Lung (tissue), 12 donors: Measurements from ENCODE around the gene ZBTB49. TPM values are rescaled to one million over a fixed set of nuclear protein-coding genes. Genes with fewer than 3 reads are reported as not detected.

ENCODE experiments used
- ATAC-seq: fragments of 200-7000 bp; cut with Tn5 transposase; one replicate; pipeline ENCODE4 v1.9.1; 2020; ENCODE audit warnings: moderate number of reproducible peaks; ENCODE audit not compliant: insufficient read depth, low FRiP score
- DNase-seq, 3 donors: peaks; one replicate each; pipeline ENCODE4 v3.0.0-alpha.2; 2013 to 2017
- H3K27ac ChIP-seq, 2 donors: one replicate each; pipeline ENCODE4 v1.5.1; 2013; ENCODE audit warnings: mild to moderate bottlenecking in 2 of 2, moderate library complexity in 2 of 2, control low read depth in 1 of 2, inconsistent platforms in 1 of 2, low read depth in 1 of 2, low read length in 1 of 2
- H3K27me3 ChIP-seq, 3 donors: one replicate each; pipeline ENCODE4 v1.5.1; 2013; ENCODE audit warnings: low read length in 2 of 3; ENCODE audit not compliant: control insufficient read depth in 3 of 3, insufficient read depth in 3 of 3
- H3K36me3 ChIP-seq, 4 donors: one replicate each; pipeline ENCODE4 v1.5.1; 2013; ENCODE audit warnings: low read length in 4 of 4, mild to moderate bottlenecking in 1 of 4, moderate library complexity in 1 of 4; ENCODE audit not compliant: control insufficient read depth in 4 of 4, insufficient read depth in 4 of 4
- H3K4me1 ChIP-seq, 5 donors: one replicate each; pipeline ENCODE4 v1.5.1; 2013; ENCODE audit warnings: low read length in 5 of 5, mild to moderate bottlenecking in 2 of 5, moderate library complexity in 1 of 5; ENCODE audit not compliant: control insufficient read depth in 5 of 5, insufficient read depth in 5 of 5
- H3K4me3 ChIP-seq: one replicate; pipeline ENCODE4 v1.5.1; 2013; ENCODE audit warnings: mild to moderate bottlenecking, control low read depth, moderate library complexity
- H3K9ac ChIP-seq, 2 donors: one replicate each; pipeline ENCODE4 v1.5.1; 2013; ENCODE audit warnings: low read length in 2 of 2, control low read depth in 1 of 2; ENCODE audit not compliant: insufficient read depth in 1 of 2
- H3K9me3 ChIP-seq, 4 donors: one replicate each; pipeline ENCODE4 v1.5.1; 2013; ENCODE audit warnings: low read length in 3 of 4, mild to moderate bottlenecking in 1 of 4, moderate library complexity in 1 of 4; ENCODE audit not compliant: control insufficient read depth in 4 of 4, insufficient read depth in 3 of 4
- WGBS, 2 donors: extraction: QIAGEN DNeasy Blood & Tissue Kit; methylation state at CpG; one replicate each; pipeline ENCODE4 v1.1.7; 2013; 5-methylcytosine and 5-hydroxymethylcytosine counted together
- polyA plus RNA-seq, 2 donors: library from polyadenylated mRNA; stranded (reverse); fragments of 200-250 nt; gene quantifications; one replicate each; pipeline ENCODE4 v1.2.1, GENCODE V29; 2013
- total RNA-seq, 2 donors: library from RNA; depleted of rRNA in 1 of 2; stranded (reverse); fragments of >200 nt in 1 of 2; gene quantifications; one replicate each; pipeline ENCODE4 v1.2.1, GENCODE V29; 2014 to 2021
- TF ChIP-seq, protein P1 (sequence below): IDR thresholded peaks from 2 replicates; pipeline ENCODE4 v1.5.1; 2012; ENCODE audit warnings: mild to moderate bottlenecking; ENCODE audit errors: control extremely low read depth, extremely low read depth
- donor health status: control.
- donor health status: control.
- donor health status: Bipolar disorder and iron deficiency.
- donor health status: healthy.
- donor health status: DM: yes; HTN: yes; CAD: no.

ZBTB49 gene
- total and polyA plus RNA-seq, 4 donors, result 1.8 to 9.0 (median 4.1) TPM

DNA sequence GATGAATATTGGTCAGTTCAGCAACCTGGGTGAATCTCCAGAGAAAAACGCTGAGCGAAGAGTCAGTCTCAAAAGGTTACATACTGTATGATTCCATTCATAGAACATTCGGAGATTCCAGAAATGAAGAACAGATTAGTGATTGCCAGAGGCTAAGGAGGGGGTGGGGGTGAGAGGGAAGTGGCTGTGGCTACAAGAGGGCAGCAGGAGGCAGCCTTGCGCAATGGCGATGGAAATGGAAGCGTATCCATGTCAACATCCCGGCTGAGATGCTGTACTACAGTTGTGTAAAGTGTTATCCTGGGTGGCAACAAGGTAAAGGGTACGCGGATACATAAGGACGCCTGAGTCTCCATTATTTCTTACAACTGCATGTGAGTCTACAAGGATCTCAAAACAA is 18.1 kb upstream of the ZBTB49 start:
- DNase-seq (no peak), ATAC-seq (no peak)
- Histone ChIP-seq H3K36me3 (peaks cover 19 to 28% (median 27%) of the 10 kb centered on the region in 4 donors), H3K4me3 (no peak overlapping the region), H3K27me3 (no peaks in the 10 kb centered on the region), H3K4me1 (no peaks in the 10 kb centered on the region), H3K9ac (no peak overlapping the region), H3K27ac (no peak overlapping the region), H3K9me3 (no peaks in the 10 kb centered on the region)
- TF ChIP-seq, protein P1, sequence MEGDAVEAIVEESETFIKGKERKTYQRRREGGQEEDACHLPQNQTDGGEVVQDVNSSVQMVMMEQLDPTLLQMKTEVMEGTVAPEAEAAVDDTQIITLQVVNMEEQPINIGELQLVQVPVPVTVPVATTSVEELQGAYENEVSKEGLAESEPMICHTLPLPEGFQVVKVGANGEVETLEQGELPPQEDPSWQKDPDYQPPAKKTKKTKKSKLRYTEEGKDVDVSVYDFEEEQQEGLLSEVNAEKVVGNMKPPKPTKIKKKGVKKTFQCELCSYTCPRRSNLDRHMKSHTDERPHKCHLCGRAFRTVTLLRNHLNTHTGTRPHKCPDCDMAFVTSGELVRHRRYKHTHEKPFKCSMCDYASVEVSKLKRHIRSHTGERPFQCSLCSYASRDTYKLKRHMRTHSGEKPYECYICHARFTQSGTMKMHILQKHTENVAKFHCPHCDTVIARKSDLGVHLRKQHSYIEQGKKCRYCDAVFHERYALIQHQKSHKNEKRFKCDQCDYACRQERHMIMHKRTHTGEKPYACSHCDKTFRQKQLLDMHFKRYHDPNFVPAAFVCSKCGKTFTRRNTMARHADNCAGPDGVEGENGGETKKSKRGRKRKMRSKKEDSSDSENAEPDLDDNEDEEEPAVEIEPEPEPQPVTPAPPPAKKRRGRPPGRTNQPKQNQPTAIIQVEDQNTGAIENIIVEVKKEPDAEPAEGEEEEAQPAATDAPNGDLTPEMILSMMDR, result no peak
- 81 to 84% methylated on average over 10 of the region's 10 CpGs for WGBS, 2 donors

DNA sequence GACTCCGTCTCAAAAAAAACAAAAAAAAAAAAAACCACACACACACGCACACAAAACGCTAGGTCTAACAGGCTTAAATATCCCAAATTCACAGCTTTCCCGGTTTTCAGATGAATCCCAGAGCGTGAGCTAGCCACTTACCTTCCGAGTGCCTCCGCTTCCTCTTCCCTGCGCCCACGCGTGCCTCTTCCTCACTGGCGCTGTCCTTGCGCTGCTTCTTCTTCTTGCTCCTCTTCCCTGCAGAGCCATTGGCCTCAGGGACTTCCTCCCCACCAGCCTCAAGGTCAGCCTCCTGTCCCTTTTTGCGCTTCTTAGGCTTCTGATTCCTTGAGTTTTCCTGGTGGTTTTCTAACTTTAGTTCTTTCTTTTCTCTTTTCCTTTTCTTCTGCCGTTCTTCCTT is 15.8 kb upstream of the ZBTB49 start:
- Histone ChIP-seq H3K36me3 (peaks cover 29 to 33% (median 32%) of the 10 kb centered on the region in 4 donors), H3K9me3 (no peaks in the 10 kb centered on the region), H3K9ac (no peak overlapping the region), H3K4me1 (no peaks in the 10 kb centered on the region), H3K27ac (no peak overlapping the region), H3K27me3 (no peaks in the 10 kb centered on the region), H3K4me3 (no peak overlapping the region)
- TF ChIP-seq, protein P1, result no peak
- ATAC-seq (no peak), DNase-seq (no peak)
- 93 to 96% methylated on average over 14 of the region's 14 CpGs for WGBS, 2 donors

DNA sequence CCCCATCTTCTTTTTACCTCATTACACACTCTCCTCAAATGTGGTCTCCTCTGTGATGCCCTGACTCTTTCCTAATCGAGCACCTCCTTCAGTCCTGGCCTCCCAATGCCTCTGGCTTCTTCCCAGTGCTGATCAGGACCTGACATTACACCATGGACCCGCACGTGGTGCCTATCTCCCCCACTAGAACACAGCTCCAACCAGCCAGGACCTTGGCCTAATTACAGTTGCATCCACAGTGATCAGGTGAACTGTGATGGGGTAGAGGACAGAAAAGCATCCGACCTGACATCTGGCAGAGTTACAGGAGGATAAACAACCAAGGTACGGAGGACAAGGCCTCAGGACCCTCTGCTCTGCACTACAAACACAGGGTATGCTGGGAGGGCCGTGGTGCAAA is 12.5 kb upstream of the ZBTB49 start:
- peaks cover 23 to 40% (median 28%) of the 10 kb centered on the region in 4 donors for H3K36me3 ChIP-seq

DNA sequence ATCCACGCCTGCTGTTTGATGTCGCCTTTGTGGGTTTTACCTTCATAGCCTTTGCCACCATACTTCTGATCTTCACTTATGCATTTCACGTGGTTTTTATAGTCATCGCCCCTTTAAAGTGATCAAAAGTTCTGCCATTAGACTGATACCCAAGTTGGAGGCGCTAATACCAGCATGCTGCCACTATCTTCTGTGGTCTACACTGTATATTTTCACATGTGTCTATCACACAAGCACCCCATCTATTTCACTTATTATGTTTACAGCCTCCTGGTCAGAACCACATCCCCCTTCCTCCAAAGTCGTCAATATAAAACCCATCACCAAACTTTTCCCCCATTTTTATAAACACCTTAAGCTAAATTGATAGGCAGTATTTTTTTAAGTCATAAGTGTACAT is 8.3 kb upstream of the ZBTB49 start:
- Histone ChIP-seq H3K4me1 (peaks cover 0 to 4% (median 0%) of the 10 kb centered on the region in 5 donors), H3K9ac (no peak overlapping the region), H3K27ac (no peak overlapping the region), H3K4me3 (no peak overlapping the region), H3K9me3 (no peaks in the 10 kb centered on the region), H3K36me3 (peaks cover 19 to 31% (median 25%) of the 10 kb centered on the region in 4 donors), H3K27me3 (no peaks in the 10 kb centered on the region)
- ATAC-seq (no peak), DNase-seq (no peak)
- TF ChIP-seq, protein P1, result no peak
- 79 to 96% methylated on average over 6 of the region's 6 CpGs for WGBS, 2 donors

More for the DNA sequence above, 12.5 kb upstream of the ZBTB49 start:
- no peak for ATAC-seq
- Histone ChIP-seq H3K4me1 (no peaks in the 10 kb centered on the region), H3K27ac (no peak overlapping the region), H3K9ac (no peak overlapping the region), H3K9me3 (no peaks in the 10 kb centered on the region), H3K27me3 (no peaks in the 10 kb centered on the region), H3K4me3 (no peak overlapping the region)
- TF ChIP-seq, protein P1, result no peak
- 78 to 87% methylated on average over 6 of the region's 6 CpGs for WGBS, 2 donors
- no peak for DNase-seq
